Measurements from ENCODE around the gene TP63.
A peak's percentile ranks its signal among the peaks of the same experiment; 100 is the strongest.

The TP63 gene

GRCh38 chr3:189813647-189814240 is 182.6 kb downstream of the TP63 start:
- no peak for DNase-seq (ENCODE audit: low read depth)
- TF ChIP-seq CTCF (IDR thresholded peaks at IDR 0.05; ENCODE audit: control insufficient read depth, insufficient read depth, low read depth, low read length, missing control alignments) = no peak

GRCh38 chr3:189820365-189820720 is 189.2 kb downstream of the TP63 start:
- DNase-seq (ENCODE audit: low read depth) = no peak
- H3K4me3 ChIP-seq (ENCODE audit: control insufficient read depth, low read depth, low read length) = no peak overlapping the region
- no peak for TF ChIP-seq CTCF (IDR thresholded peaks at IDR 0.05; ENCODE audit: control insufficient read depth, insufficient read depth, low read depth, low read length, missing control alignments)

More at GRCh38 chr3:189813647-189814240, 182.6 kb downstream of the TP63 start:
- H3K4me3 ChIP-seq (ENCODE audit: control insufficient read depth, low read depth, low read length) = no peak overlapping the region

- TF ChIP-seq CTCF (IDR thresholded peaks at IDR 0.05; ENCODE audit: control insufficient read depth, insufficient read depth, low read depth, low read length, missing control alignments) = no peak
- H3K4me3 ChIP-seq (ENCODE audit: control insufficient read depth, low read depth, low read length) = no peak overlapping the region
- no peak for DNase-seq (ENCODE audit: low read depth)
Observed at GRCh38 chr3:189821262-189821661, 190.1 kb downstream of the TP63 start.

- DNase-seq (ENCODE audit: low read depth) = no peak
- no peak for TF ChIP-seq CTCF (IDR thresholded peaks at IDR 0.05; ENCODE audit: control insufficient read depth, insufficient read depth, low read depth, low read length, missing control alignments)
- H3K4me3 ChIP-seq (ENCODE audit: control insufficient read depth, low read depth, low read length) = no peak overlapping the region
Observed at GRCh38 chr3:189822726-189823125, 191.5 kb downstream of the TP63 start.

GRCh38 chr3:189824629-189825312 is 193.6 kb downstream of the TP63 start:
- peak; percentile 71 for DNase-seq (ENCODE audit: low read depth)
- TF ChIP-seq CTCF (IDR thresholded peaks at IDR 0.05; ENCODE audit: control insufficient read depth, insufficient read depth, low read depth, low read length, missing control alignments) = no peak
- H3K4me3 ChIP-seq (ENCODE audit: control insufficient read depth, low read depth, low read length) = no peak overlapping the region

GRCh38 chr3:189826566-189826965 is 195.4 kb downstream of the TP63 start:
- no peak overlapping the region for H3K4me3 ChIP-seq (ENCODE audit: control insufficient read depth, low read depth, low read length)
- no peak for DNase-seq (ENCODE audit: low read depth)
- TF ChIP-seq CTCF (IDR thresholded peaks at IDR 0.05; ENCODE audit: control insufficient read depth, insufficient read depth, low read depth, low read length, missing control alignments) = no peak
